Heart right ventricle (tissue), 16 donors: ENCODE data around the gene TM7SF3. TPM values are rescaled to one million over a fixed set of nuclear protein-coding genes. Genes with fewer than 3 reads are reported as not detected.

Experiments
- ATAC-seq, 8 donors: fragments of 200-7000 bp; cut with Tn5 transposase; one replicate each; pipeline ENCODE4 v1.9.1; 2020; ENCODE audit warnings: mild to moderate bottlenecking in 8 of 8, moderate library complexity in 8 of 8, moderate number of reproducible peaks in 1 of 8
- DNase-seq, 2 donors: peaks; one replicate each; pipeline ENCODE4 v3.0.0-alpha.2; 2020
- H3K27ac ChIP-seq, 10 donors: fragments of 200-600 bp; sonication (generic) in 2 of 10; one replicate each; pipeline versions ENCODE4 v1.5.0 to v1.8.0; 2020 to 2022; ENCODE audit warnings: mild to moderate bottlenecking in 3 of 10
- H3K27me3 ChIP-seq, 7 donors: fragments of 200-600 bp; one replicate each; pipeline ENCODE4 v1.8.0; 2021 to 2022; ENCODE audit warnings: mild to moderate bottlenecking in 2 of 7
- H3K36me3 ChIP-seq, 9 donors: fragments of 200-600 bp; sonication (generic) in 1 of 9; one replicate each; pipeline versions ENCODE4 v1.5.0 to v1.8.0; 2020 to 2022; ENCODE audit warnings: mild to moderate bottlenecking in 2 of 9
- H3K4me1 ChIP-seq, 9 donors: fragments of 200-600 bp; sonication (generic) in 1 of 9; one replicate each; pipeline versions ENCODE4 v1.5.0 to v1.8.0; 2020 to 2022; ENCODE audit warnings: mild to moderate bottlenecking in 4 of 9
- H3K4me3 ChIP-seq, 10 donors: fragments of 200-600 bp; sonication (generic) in 2 of 10; one replicate each; pipeline versions ENCODE4 v1.5.0 to v1.8.0; 2020 to 2022; ENCODE audit warnings: mild to moderate bottlenecking in 7 of 10, moderate library complexity in 2 of 10
- H3K9me3 ChIP-seq, 11 donors: fragments of 200-600 bp in 10 of 11; sonication (generic) in 2 of 11; one replicate each; pipeline versions ENCODE4 v1.5.0 to v1.8.0; 2013 to 2022; ENCODE audit warnings: mild to moderate bottlenecking in 2 of 11, control low read depth in 1 of 11, moderate library complexity in 1 of 11
- whole genome bisulfite sequencing, 2 donors: extraction: QIAGEN DNeasy Blood & Tissue Kit; methylation state at CpG; one replicate each; pipeline ENCODE4 v1.1.7; 2013; ENCODE audit warnings: inconsistent platforms in 1 of 2; 5-methylcytosine and 5-hydroxymethylcytosine counted together
- intact Hi-C, 10 donors: fragments of 100-400 bp; cut with DNase I; formaldehyde crosslinking; loops; one replicate each; pipeline versions ENCODE4 v1.11.1 to v1.14.2; 2022
- long read RNA-seq, 3 donors: library from polyadenylated mRNA; unstranded; transcript quantifications; one replicate each; pipeline ENCODE4 v2.0.0, GENCODE V29; 2020 to 2021
- polyA plus RNA-seq, 2 donors: library from polyadenylated mRNA; stranded (reverse); fragments of 200-250 nt; gene quantifications; one replicate each; pipeline ENCODE4 v1.2.3, GENCODE V29; 2013
- total RNA-seq, 10 donors: library from RNA; stranded (reverse); fragmentation: NEBNext Ultra II Directional in 3 of 10; extraction: Animal tissue kit (Norgen Biotek cat#: 25700) in 3 of 10; gene quantifications; one replicate each; pipeline versions ENCODE4 v1.2.1 to v1.2.4, GENCODE V29; 2021 to 2023
- TF ChIP-seq, protein P1 (sequence below), 9 donors: fragments of 200-600 bp; sonication (generic) in 2 of 9; IDR thresholded peaks; one replicate each; pipeline versions ENCODE4 v1.5.0 to v1.8.0; 2021 to 2022; ENCODE audit warnings: antibody characterized with exemption in 9 of 9, mild to moderate bottlenecking in 5 of 9, moderate library complexity in 1 of 9
- donor health status: Arrhythmogenic right ventricular cardiomyopathy.
- donor health status: ischemic (EF 13 %, LVEDD 7.1; RV severe dilation, severe dysfunction).
- donor health status: healthy with polysubstance abuse.
- donor health status: DM: no; HTN: yes; CAD: no.
- donor health status: DM: no; HTN: no; CAD: no.
- donor health status: ischemic (EF 25% LVEDD 6.9; RV normal size, moderate dysfunction).
- donor health status: ischemic (EF 25% LVEDD 5.7; RV mildly dilated, moderate dysfunction).
- donor health status: healthy.
- donor health status: DM: yes; HTN: yes; CAD: no.
- donor health status: Ischemic cardiomyopathy.
- donor health status: ischemic (EF 35%, LVEDD 5.7; RV mildly dilated, moderate dysfunction).
- donor health status: nonischemic (EF 11% LVEDD 7.7; RV severe dilation, severe dysfunction).
- donor health status: DM: yes; HTN: yes; CAD: no.
- donor health status: PGD.
- donor health status: ischemic (EF 29% LVEDD 5.4; RV normal size, mild dysfunction).
- donor health status: nonischemic (EF 23%, LVEDD 6.1; RV moderate dilation, normal function).

TM7SF3 gene
- total RNA-seq (10 to 100 TPM; 16.3 to 29.3 (median 23.7) TPM), polyA plus RNA-seq (10 to 100 TPM in 1 of 2 donors, 1 to 10 TPM in 1; 8.6 to 11.5 TPM)
- long read RNA-seq, donor 1, transcript TM7SF3-201 (12 exons, 2,709 nt): major isoform, 22 of 37 reads
- long read RNA-seq, donor 1, partial matches to known transcripts: 4 of 37 reads
- long read RNA-seq, donor 1, other reads (novel, unspliced or antisense): 11 of 37 reads
- long read RNA-seq, donor 2, transcript TM7SF3-201 (12 exons, 2,709 nt): major isoform, 15 of 27 reads
- long read RNA-seq, donor 2, partial matches to known transcripts: 0 of 27 reads
- long read RNA-seq, donor 2, other reads (novel, unspliced or antisense): 11 of 27 reads
- long read RNA-seq, donor 3, transcript TM7SF3-201 (12 exons, 2,709 nt): major isoform, 7 of 15 reads
- long read RNA-seq, donor 3, partial matches to known transcripts: 2 of 15 reads
- long read RNA-seq, donor 3, other reads (novel, unspliced or antisense): 6 of 15 reads

- DNase-seq: peak; percentile 94
- no peaks in the 10 kb centered on the region for H3K9me3 ChIP-seq
- 0 to 1% methylated on average over 69 to 71 of the region's 71 CpGs for WGBS, 2 donors
- intact Hi-C loops: loop anchor here in 9 of 10 donors (1.0 to 10.0 kb wide), 10 partner anchors 75 to 293 kb away; partner anchors contain the start of genes FGFR1OP2 (in 9 of the 9), INTS13 (in 6 of the 9), STK38L (in 2 of the 9) and ITPR2 (in 1 of the 9)
- H3K27me3 ChIP-seq: no peaks in the 10 kb centered on the region
- H3K4me3 ChIP-seq: peak within 1 kb of the TSS; percentile 60 to 98 (median 79)
- TF ChIP-seq, protein P1, sequence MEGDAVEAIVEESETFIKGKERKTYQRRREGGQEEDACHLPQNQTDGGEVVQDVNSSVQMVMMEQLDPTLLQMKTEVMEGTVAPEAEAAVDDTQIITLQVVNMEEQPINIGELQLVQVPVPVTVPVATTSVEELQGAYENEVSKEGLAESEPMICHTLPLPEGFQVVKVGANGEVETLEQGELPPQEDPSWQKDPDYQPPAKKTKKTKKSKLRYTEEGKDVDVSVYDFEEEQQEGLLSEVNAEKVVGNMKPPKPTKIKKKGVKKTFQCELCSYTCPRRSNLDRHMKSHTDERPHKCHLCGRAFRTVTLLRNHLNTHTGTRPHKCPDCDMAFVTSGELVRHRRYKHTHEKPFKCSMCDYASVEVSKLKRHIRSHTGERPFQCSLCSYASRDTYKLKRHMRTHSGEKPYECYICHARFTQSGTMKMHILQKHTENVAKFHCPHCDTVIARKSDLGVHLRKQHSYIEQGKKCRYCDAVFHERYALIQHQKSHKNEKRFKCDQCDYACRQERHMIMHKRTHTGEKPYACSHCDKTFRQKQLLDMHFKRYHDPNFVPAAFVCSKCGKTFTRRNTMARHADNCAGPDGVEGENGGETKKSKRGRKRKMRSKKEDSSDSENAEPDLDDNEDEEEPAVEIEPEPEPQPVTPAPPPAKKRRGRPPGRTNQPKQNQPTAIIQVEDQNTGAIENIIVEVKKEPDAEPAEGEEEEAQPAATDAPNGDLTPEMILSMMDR (IDR thresholded peaks at IDR 0.05): peak; percentile 92 to 99 (median 98)
- H3K4me1 ChIP-seq: peaks cover 0 to 54% (median 39%) of the 10 kb centered on the region in 9 donors
- ATAC-seq: peak; percentile 93 to 99 (median 96)
- H3K36me3 ChIP-seq: peaks cover 0 to 4% (median 0%) of the 10 kb centered on the region in 9 donors
- H3K27ac ChIP-seq: peak within 1 kb of the TSS; percentile 73 to 95 (median 92)
These were observed at the start of gene TM7SF3 for GRCh38 chr12:27014085-27014858. Gene TM7SF3 (minus strand): TSS chr12:27014384. CDS start chr12:27014168, 216 bp downstream.

DNA sequence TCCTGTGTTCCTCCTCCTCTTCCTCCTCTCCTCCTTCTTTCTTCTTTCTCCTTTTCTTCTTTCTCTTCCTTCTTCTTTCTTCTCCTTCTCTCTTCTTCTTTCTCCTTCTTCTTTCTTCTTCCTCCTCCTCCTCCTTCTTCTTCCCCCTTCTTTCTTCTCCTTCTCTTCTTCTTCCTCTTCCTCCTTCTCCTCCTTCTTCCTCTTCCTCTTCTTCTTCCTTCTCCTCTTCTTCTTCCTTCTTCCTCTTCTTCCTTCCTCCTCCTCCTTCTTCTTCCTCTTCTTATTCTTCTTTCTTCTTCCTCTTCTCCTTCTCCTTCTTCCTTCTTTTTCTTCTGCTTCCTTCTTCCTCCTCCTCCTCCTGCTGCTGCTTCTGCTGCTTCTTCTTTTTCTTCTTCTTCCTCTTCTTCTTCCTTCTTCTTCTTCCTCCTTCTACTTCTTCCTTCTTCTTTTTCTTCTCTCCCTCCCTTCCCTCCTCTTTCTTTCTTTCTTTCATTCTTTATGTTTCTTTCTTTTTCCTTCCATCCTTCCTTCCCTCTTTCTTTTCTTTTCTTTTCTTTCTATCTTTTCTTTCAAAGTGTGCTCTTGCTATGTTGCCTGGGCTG lies 49.2 kb upstream of the TM7SF3 start:
- H3K27ac ChIP-seq: no peak overlapping the region
- H3K36me3 ChIP-seq: no peaks in the 10 kb centered on the region
- H3K9me3 ChIP-seq: peaks cover 0 to 9% (median 0%) of the 10 kb centered on the region in 11 donors
- H3K4me1 ChIP-seq: peaks cover 0 to 3% (median 0%) of the 10 kb centered on the region in 9 donors
- H3K4me3 ChIP-seq: no peak overlapping the region
- H3K27me3 ChIP-seq: no peaks in the 10 kb centered on the region
- DNase-seq (no peak), ATAC-seq (no peak)
- TF ChIP-seq, protein P1 (IDR thresholded peaks at IDR 0.05): no peak
- intact Hi-C loops: no loop called here

- intact Hi-C loops: no loop called here
- DNase-seq (no peak), ATAC-seq (no peak)
- Histone ChIP-seq H3K4me1 (peaks cover 0 to 3% (median 0%) of the 10 kb centered on the region in 9 donors), H3K9me3 (peaks cover 0 to 9% (median 0%) of the 10 kb centered on the region in 11 donors), H3K27ac (no peak overlapping the region), H3K27me3 (no peaks in the 10 kb centered on the region), H3K4me3 (no peak overlapping the region), H3K36me3 (no peaks in the 10 kb centered on the region)
- WGBS, 2 donors: 88 to 93% methylated on average over 3 of the region's 3 CpGs
- TF ChIP-seq, protein P1 (IDR thresholded peaks at IDR 0.05): no peak
These were observed 47.1 kb upstream of the TM7SF3 start for GRCh38 chr12:27061317-27061716.

GRCh38 chr12:27060740-27061139 lies 46.6 kb upstream of the TM7SF3 start:
- no peak for ATAC-seq
- WGBS, 2 donors: 69 to 86% methylated on average over 2 of the region's 2 CpGs
- H3K4me1 ChIP-seq: peaks cover 0 to 3% (median 0%) of the 10 kb centered on the region in 9 donors
- H3K27ac ChIP-seq: no peak overlapping the region
- intact Hi-C loops: no loop called here
- H3K36me3 ChIP-seq: no peaks in the 10 kb centered on the region
- H3K9me3 ChIP-seq: peaks cover 0 to 9% (median 0%) of the 10 kb centered on the region in 11 donors
- TF ChIP-seq, protein P1 (IDR thresholded peaks at IDR 0.05): no peak
- no peak for DNase-seq
- no peak overlapping the region for H3K4me3 ChIP-seq
- H3K27me3 ChIP-seq: no peaks in the 10 kb centered on the region
